Endometrium (tissue), 2 donors: ENCODE data around the gene TBC1D5.
"Not testable (repeated sequence)": the region's sequence is repeated elsewhere in the genome, so short reads cannot be mapped to it uniquely, and the experiment has no call there.

Experiments
- FAIRE-seq: peaks from 2 replicates; lab custom pipeline; 2012; peaks lifted over from hg19 to GRCh38; lab: Jason Lieb, UNC
- donor health status: control.
- donor health status: control.

TBC1D5 gene

GRCh38 chr3:17542591-17542990 lies 199.8 kb downstream of the TBC1D5 start:
- no peak for FAIRE-seq

- FAIRE-seq = no peak
These were observed 203.0 kb downstream of the TBC1D5 start for GRCh38 chr3:17539436-17539835.

DNA sequence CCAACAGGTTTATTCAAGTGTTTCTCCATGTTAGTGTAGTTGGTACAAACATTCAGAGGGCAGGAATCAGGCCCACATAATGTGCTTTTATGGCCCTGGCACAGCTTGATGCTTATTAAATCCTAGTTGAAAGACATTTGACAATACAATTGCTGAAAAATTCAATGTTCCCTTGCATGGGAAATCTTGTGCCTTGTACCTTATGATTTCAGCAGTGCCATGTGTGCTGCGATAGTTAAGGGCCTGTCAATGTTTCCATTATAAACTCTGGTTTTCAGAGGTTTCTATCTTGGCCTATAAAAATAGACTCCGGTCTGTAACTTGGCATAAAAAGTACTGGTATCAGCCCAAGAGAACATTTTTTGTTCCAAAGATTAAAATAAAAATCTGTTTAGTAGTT lies 207.2 kb downstream of the TBC1D5 start:
- no peak for FAIRE-seq

DNA sequence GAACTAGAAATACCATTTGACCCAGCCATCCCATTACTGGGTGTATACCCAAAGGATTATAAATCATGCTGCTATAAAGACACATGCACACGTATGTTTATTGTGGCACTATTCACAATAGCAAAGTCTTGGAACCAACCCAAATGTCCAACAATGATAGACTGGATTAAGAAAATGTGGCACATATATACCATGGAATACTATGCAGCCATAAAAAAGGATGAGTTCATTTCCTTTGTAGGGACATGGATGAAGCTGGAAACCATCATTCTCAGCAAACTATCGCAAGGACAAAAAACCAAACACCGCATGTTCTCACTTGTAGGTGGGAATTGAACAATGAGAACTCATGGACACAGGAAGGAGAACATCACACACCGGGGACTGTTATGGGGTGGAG lies 210.0 kb downstream of the TBC1D5 start:
- FAIRE-seq = not testable (repeated sequence)

GRCh38 chr3:17529677-17530076 lies 212.8 kb downstream of the TBC1D5 start:
- no peak for FAIRE-seq

GRCh38 chr3:17518189-17519059 lies 224.0 kb downstream of the TBC1D5 start:
- no peak for FAIRE-seq

DNA sequence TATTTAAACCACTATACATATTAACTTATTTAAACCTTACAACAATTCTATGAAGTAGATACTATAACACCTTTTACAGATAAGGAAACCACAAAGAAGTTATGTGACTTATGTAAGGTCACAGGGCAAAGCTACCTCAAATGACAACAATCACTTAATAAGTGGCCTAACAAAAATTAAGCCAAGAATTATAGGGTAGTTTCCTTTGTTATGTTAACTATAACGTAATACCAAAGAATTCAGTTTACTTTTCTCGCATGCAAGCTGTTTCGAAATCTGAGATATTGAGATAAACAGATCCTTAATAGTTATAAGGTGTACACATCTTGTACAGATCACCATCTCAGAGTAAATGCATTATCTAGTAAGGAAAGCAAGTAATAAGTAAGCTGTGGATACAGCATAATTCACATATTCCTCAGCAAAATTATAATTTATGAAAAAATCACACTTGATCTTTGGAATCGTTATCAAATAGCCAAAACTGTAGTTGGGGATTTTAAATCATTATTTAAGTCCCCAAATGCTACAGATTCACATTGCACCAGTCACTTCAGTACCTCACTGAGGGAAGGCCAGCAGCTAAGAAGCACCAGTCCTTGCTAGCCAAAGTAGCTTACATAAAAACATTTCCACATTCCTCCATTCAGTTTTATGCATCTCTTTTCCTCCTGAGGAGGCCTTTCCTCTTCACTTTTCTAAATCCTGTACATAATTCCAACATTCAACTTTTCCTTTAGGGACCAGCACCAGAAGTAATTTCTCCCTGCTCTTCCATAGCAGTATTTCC lies 226.8 kb downstream of the TBC1D5 start:
- no peak for FAIRE-seq

- no peak for FAIRE-seq
These were observed 227.8 kb downstream of the TBC1D5 start for GRCh38 chr3:17514597-17514996.

GRCh38 chr3:17510265-17510664 lies 232.2 kb downstream of the TBC1D5 start:
- FAIRE-seq = no peak

- FAIRE-seq = no peak
These were observed 234.2 kb downstream of the TBC1D5 start for GRCh38 chr3:17508180-17508752.

GRCh38 chr3:17507480-17507879 lies 235.0 kb downstream of the TBC1D5 start:
- no peak for FAIRE-seq

DNA sequence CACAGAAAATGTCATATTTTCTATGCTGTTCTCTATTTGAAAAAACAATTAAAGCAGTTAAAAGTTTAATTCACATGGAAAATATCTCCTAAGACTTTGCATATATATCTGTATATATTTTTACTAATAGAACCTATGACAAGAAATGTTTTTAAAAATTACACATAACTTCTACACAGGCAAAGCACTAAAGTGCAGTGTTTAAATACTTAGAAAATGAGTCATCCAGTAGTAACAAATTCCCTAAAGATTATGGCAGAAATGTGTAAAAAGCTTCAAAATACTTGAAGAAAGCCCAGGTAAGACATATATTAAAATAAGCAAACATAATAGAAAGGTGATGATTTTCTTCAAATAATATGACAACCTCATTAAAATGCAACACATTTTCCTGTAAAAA lies 236.6 kb downstream of the TBC1D5 start:
- FAIRE-seq = no peak

DNA sequence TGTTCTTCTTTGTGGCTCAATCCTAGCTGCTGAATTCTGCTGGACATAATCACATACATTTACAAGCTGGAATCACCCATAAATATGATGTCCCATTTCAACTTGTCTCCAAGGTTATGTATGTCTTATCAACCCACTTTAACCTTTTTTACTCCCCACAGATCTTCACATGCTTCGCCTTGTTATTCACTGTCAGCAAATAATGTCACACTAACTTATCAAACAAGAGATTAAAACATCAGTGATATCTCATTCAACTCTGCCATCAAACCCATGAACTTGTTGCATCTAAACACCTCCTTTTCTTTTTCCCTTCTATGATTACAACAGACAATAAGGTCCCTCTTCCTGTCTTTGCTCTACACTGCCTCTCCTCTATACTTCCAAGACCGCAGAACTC lies 240.7 kb downstream of the TBC1D5 start:
- FAIRE-seq = no peak

- no peak for FAIRE-seq
These were observed 241.8 kb downstream of the TBC1D5 start for GRCh38 chr3:17500618-17501017.

DNA sequence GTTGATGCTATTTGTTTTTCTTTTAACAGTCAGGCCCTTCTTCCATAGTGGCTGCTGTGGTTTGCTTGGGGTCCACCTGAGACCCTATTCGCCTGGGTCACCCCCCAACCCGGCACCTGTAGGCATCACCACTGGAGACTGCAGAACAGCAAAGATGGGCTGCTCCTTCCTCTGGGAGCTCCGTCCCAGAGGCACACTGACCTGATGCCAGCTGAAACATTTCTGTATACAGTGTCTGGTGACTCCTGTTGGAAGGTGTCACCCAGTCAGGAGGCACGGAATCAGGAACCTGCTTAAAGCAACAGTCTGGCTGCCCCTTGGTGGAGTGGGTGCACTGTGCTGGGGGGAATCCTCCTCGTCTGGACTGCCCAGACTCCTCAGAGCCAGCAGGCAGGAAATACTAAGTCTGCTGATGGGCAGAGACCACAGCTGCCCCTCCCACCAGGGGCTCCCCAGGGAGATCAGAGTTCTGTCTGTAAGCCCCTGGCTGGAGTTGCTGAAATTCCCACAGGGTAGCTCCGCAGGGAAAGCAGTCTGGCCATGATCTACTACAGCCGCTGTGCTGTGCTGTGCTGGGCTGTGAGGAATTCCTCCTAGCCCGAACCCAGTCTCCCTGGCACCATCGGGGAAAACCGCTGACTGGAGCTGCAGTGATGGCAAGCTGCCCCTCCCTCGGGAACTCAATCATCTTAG lies 248.2 kb downstream of the TBC1D5 start:
- FAIRE-seq = no peak

DNA sequence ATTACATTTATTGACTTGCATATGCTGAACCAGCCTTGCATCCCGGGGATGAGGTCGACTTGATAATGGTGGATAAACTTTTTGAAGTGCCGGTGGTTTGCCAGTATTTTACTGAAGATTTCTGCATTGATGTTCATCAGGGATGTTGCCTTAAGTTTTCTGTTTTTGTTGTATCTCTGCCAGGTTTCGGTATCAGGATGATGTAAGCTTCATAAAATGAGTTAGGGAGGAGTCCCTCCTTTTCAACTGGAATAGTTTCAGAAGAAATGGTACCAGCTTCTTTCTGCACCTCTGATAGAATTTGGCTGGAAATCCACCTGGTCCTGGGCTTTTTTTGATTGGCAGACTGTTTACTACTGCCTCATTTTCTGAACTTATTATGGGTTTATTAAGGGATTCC lies 250.8 kb downstream of the TBC1D5 start:
- FAIRE-seq = peak; percentile 41

- FAIRE-seq = not testable (repeated sequence)
These were observed 251.2 kb downstream of the TBC1D5 start for GRCh38 chr3:17491190-17491589.

- FAIRE-seq = no peak
These were observed 253.3 kb downstream of the TBC1D5 start for GRCh38 chr3:17489139-17489538.

- no peak for FAIRE-seq
These were observed 261.3 kb downstream of the TBC1D5 start for GRCh38 chr3:17481116-17481515.

- FAIRE-seq = no peak
These were observed 262.6 kb downstream of the TBC1D5 start for GRCh38 chr3:17479681-17480405.

- FAIRE-seq = no peak
These were observed 263.8 kb downstream of the TBC1D5 start for GRCh38 chr3:17478673-17479072.

- peak; percentile 48 for FAIRE-seq
These were observed 268.7 kb downstream of the TBC1D5 start for GRCh38 chr3:17473761-17474160.
